Activated CD4-positive, alpha-beta memory T cell treated with anti-CD3 and anti-CD28 coated beads, Interleukin-2, amount 10 ng/mL, durations not matched to agents 7 days and 5 days (primary cell): ENCODE measurements around the gene CLNS1A. TPM values are rescaled to one million over a fixed set of nuclear protein-coding genes. Genes with fewer than 3 reads are reported as not detected.

Source experiments
- CTCF ChIA-PET: fragments of 350-600 bp; sonication (Branson Sonifier 250); formaldehyde crosslinking; loops from one replicate; lab custom pipeline; 2021; ENCODE audit warnings: antibody characterized with exemption, inconsistent platforms; lab: Charles Lee
- POLR2A ChIA-PET: fragments of 350-600 bp; sonication (Branson Sonifier 250); formaldehyde crosslinking; loops from one replicate; lab custom pipeline; 2021; ENCODE audit warnings: antibody characterized with exemption; lab: Charles Lee
- DNase-seq: peaks from one replicate; pipeline ENCODE4 v3.0.0-alpha.2; 2020
- H3K27ac Mint-ChIP-seq: one replicate; pipeline ENCODE4 v1.8.0; 2021; ENCODE audit warnings: mild to moderate bottlenecking, mixed read lengths
- H3K27me3 Mint-ChIP-seq: one replicate; pipeline ENCODE4 v1.8.0; 2021; ENCODE audit warnings: mixed read lengths
- H3K36me3 Mint-ChIP-seq: one replicate; pipeline ENCODE4 v1.8.0; 2021; ENCODE audit warnings: low read depth, mixed read lengths
- H3K4me1 Mint-ChIP-seq: one replicate; pipeline ENCODE4 v1.8.0; 2021; ENCODE audit warnings: mixed read lengths
- H3K4me3 Mint-ChIP-seq: one replicate; pipeline ENCODE4 v1.8.0; 2021; ENCODE audit warnings: mild to moderate bottlenecking, mixed read lengths
- H3K9me3 Mint-ChIP-seq: one replicate; pipeline ENCODE4 v1.8.0; 2021; ENCODE audit warnings: mixed read lengths
- total RNA-seq, 2 experiments: library from RNA; stranded (reverse); gene quantifications; one replicate each; pipeline ENCODE4 v1.2.3, GENCODE V29; 2021

The CLNS1A gene
- total RNA-seq, result 100 to 1,000 TPM; 101 to 104 TPM

- peak; percentile 84 for DNase-seq
- Mint-ChIP-seq H3K27ac (peak within 1 kb of the TSS; percentile 72), H3K36me3 (peaks cover 26% of the 10 kb centered on the region), H3K9me3 (peaks cover 11% of the 10 kb centered on the region), H3K4me1 (peaks cover 37% of the 10 kb centered on the region), H3K27me3 (no peaks in the 10 kb centered on the region), H3K4me3 (peak within 1 kb of the TSS; percentile 88)
- CTCF ChIA-PET, result no interaction called here
- POLR2A ChIA-PET, result interaction anchor here (1.0 to 1.6 kb wide), 3 partner anchors 13 to 357 kb away, joined by 3 to 4 read pairs (median 3); no protein-coding TSS in a partner anchor
Observed at GRCh38 chr11:77637345-77638165, at the start of gene CLNS1A. TSS of gene CLNS1A (minus strand) at chr11:77637794. CDS start at chr11:77637714, 80 bp downstream.

DNA sequence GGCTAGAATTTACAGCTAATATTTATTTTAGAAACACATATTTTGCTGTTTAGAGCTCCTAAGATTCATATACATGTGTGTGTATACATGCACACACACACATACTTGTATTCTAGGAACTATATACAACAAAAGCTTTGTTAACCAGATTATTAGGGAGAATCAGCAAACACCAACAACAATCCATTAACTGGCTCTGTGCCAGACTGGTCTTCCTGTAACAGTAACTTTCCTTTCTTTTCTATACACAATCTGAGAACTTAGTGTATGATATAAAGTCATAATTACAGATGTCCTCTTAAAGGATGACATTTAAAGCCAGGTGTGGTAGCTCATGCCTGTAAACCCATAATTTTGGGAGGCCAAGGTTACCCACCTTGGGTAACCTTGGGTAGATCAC, 49.5 kb upstream of the CLNS1A start:
- Mint-ChIP-seq H3K4me1 (no peaks in the 10 kb centered on the region), H3K4me3 (no peak overlapping the region)

DNA sequence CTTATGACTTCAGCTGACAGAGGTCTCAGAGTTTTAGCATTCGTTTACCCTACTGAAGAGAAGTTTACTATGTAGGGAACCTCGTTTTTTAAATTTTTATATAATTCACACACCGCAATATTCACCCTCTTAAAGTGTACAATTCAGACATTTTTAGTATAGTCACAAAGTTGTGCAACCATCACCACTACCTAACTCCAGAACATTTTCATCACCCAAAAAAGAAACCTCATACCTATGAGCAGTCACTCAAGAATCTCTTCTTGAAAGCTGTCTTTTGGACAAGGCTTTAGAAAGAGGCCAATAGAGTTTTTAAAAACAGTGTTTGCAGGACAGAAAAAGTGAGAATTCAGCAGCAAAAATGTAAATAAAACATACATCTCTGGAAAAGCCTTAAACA, 39.5 kb upstream of the CLNS1A start:
- DNase-seq, result no peak
- H3K4me3 Mint-ChIP-seq, result no peak overlapping the region

More for the DNA sequence above, 49.5 kb upstream of the CLNS1A start:
- H3K27me3 Mint-ChIP-seq, result no peaks in the 10 kb centered on the region
- H3K27ac Mint-ChIP-seq, result no peak overlapping the region
- ChIA-PET POLR2A (no interaction called here), CTCF (no interaction called here)
- no peak for DNase-seq
- H3K9me3 Mint-ChIP-seq, result no peaks in the 10 kb centered on the region
- peaks cover 36% of the 10 kb centered on the region for H3K36me3 Mint-ChIP-seq

GRCh38 chr11:77672264-77672663, 34.7 kb upstream of the CLNS1A start:
- H3K27me3 Mint-ChIP-seq, result no peaks in the 10 kb centered on the region
- CTCF ChIA-PET, result no interaction called here
- POLR2A ChIA-PET, result no interaction called here
- no peak overlapping the region for H3K4me3 Mint-ChIP-seq
- no peak overlapping the region for H3K27ac Mint-ChIP-seq
- peaks cover 74% of the 10 kb centered on the region for H3K36me3 Mint-ChIP-seq
- no peak for DNase-seq
- no peaks in the 10 kb centered on the region for H3K9me3 Mint-ChIP-seq
- no peaks in the 10 kb centered on the region for H3K4me1 Mint-ChIP-seq

More for the DNA sequence above, 39.5 kb upstream of the CLNS1A start:
- Mint-ChIP-seq H3K9me3 (no peaks in the 10 kb centered on the region), H3K4me1 (no peaks in the 10 kb centered on the region), H3K27me3 (no peaks in the 10 kb centered on the region), H3K27ac (no peak overlapping the region), H3K36me3 (peaks cover 42% of the 10 kb centered on the region)
- POLR2A ChIA-PET, result no interaction called here
- CTCF ChIA-PET, result interaction anchor here (0.8 kb wide), 1 partner anchor 11 kb away, joined by 3 read pairs; no protein-coding TSS in a partner anchor

GRCh38 chr11:77669848-77670511, 32.4 kb upstream of the CLNS1A start:
- Mint-ChIP-seq H3K4me3 (no peak overlapping the region), H3K9me3 (no peaks in the 10 kb centered on the region), H3K4me1 (no peaks in the 10 kb centered on the region), H3K27me3 (no peaks in the 10 kb centered on the region), H3K27ac (no peak overlapping the region), H3K36me3 (peaks cover 59% of the 10 kb centered on the region)
- ChIA-PET CTCF (no interaction called here), POLR2A (interaction anchor here (0.7 kb wide), 1 partner anchor 10 kb away, joined by 3 read pairs; no protein-coding TSS in a partner anchor)
- DNase-seq, result no peak

DNA sequence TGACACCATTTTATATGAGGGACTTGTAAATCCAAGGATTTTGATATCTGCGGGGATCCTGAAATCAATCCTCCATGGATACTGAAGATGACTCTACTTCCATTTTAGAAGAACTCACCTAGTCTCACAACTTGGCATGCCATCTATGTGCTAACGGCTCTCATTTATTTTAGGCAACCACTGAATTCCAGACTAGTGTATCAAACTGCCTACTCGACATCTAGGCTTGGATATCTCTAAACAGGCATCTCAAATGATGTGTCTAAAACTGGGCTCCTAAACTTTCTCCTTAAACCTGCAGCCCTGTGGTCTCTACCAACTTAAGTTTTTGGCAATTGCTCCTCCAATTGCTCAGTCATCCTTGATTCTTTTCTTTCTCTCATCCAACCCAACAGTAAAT, 31.2 kb upstream of the CLNS1A start:
- Mint-ChIP-seq H3K36me3 (peaks cover 52% of the 10 kb centered on the region), H3K27me3 (no peaks in the 10 kb centered on the region), H3K9me3 (no peaks in the 10 kb centered on the region), H3K4me3 (no peak overlapping the region), H3K4me1 (no peaks in the 10 kb centered on the region), H3K27ac (no peak overlapping the region)
- CTCF ChIA-PET, result no interaction called here
- POLR2A ChIA-PET, result no interaction called here
- no peak for DNase-seq

DNA sequence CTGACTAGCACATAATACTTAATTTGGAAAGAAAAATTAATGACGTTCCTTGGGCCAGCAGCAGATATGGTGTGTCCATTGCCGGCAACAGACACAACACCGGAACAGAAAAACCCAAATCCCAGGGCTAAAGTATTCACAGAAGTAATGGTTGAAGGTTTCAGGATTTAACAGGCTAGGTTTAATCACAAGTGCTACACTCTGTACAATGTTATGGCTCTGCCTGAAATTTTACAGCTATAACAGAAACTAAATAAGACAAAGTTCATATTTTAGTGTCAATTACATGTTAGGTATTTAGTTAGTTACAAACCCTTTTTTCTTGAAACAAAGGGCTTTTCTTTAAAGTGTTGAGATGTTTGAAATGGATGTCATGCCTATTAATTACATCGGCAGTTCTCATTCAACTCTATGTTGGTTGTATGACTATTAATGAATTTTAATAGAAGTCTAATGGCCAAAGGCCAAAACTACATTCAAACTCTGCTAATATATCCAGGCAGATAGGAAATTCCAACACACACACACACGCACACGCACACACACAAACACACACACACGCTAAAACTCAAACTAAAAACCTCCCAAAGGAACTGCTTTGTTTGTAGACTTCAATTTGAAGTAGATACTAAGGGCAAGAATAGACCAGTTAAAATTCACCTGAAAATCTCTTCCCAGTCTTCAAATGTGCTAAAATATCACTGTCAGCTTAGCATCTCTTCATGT, 27.8 kb upstream of the CLNS1A start:
- no peak for DNase-seq
- no peaks in the 10 kb centered on the region for H3K27me3 Mint-ChIP-seq
- no peaks in the 10 kb centered on the region for H3K9me3 Mint-ChIP-seq
- no peaks in the 10 kb centered on the region for H3K4me1 Mint-ChIP-seq
- H3K27ac Mint-ChIP-seq, result no peak overlapping the region
- CTCF ChIA-PET, result no interaction called here
- peaks cover 32% of the 10 kb centered on the region for H3K36me3 Mint-ChIP-seq
- H3K4me3 Mint-ChIP-seq, result no peak overlapping the region
- POLR2A ChIA-PET, result interaction anchor here (1.0 kb wide), 1 partner anchor 10 kb away, joined by 3 read pairs; no protein-coding TSS in a partner anchor

DNA sequence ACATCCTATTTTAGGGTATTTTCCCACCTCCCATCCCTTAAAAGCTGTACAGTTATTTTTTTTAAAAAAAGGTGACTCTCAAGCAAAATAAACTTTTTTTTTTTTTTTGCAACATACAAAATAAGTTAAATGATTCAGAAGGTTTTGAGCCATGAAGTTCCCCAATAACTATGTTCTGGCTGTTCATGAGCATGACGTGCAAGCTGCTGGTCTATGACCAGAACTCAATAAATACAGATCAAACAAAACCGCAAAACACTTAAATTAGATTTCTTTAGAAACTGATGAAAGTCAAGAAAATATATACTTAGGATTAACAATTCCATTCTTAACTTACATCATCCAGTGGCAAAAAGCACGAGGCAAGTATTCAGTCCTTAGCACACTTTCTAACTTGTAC, 24.1 kb upstream of the CLNS1A start:
- CTCF ChIA-PET, result no interaction called here
- Mint-ChIP-seq H3K4me1 (no peaks in the 10 kb centered on the region), H3K36me3 (peaks cover 4% of the 10 kb centered on the region)

DNA sequence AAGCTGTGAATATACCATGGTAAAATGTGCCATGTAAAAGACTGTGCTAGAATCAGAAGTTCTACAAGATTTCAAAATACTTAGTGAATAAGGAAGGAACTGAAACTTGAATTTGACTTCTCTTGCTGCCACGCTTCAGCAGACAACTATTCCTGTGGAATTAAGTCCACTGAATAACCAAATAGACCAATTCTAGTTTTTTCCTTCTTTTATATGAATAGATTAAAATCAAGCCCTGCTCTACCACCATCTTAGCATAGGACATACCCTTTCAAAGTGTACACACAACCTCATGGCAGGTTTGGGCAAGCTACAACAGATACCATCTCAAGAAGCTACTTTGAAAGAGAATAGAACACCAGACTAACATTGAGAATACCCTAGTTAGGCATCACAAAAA, 23.4 kb upstream of the CLNS1A start:
- Mint-ChIP-seq H3K4me1 (no peaks in the 10 kb centered on the region), H3K27ac (no peak overlapping the region), H3K36me3 (peaks cover 3% of the 10 kb centered on the region), H3K4me3 (no peak overlapping the region), H3K9me3 (no peaks in the 10 kb centered on the region), H3K27me3 (no peaks in the 10 kb centered on the region)
- DNase-seq, result no peak
- POLR2A ChIA-PET, result no interaction called here
- CTCF ChIA-PET, result no interaction called here

More for the DNA sequence above, 24.1 kb upstream of the CLNS1A start:
- Mint-ChIP-seq H3K4me3 (no peak overlapping the region), H3K27me3 (no peaks in the 10 kb centered on the region), H3K27ac (no peak overlapping the region), H3K9me3 (no peaks in the 10 kb centered on the region)
- DNase-seq, result no peak
- POLR2A ChIA-PET, result no interaction called here

- H3K36me3 Mint-ChIP-seq, result peaks cover 3% of the 10 kb centered on the region
- H3K4me3 Mint-ChIP-seq, result no peak overlapping the region
- DNase-seq, result no peak
- ChIA-PET CTCF (no interaction called here), POLR2A (no interaction called here)
- no peak overlapping the region for H3K27ac Mint-ChIP-seq
- no peaks in the 10 kb centered on the region for H3K4me1 Mint-ChIP-seq
- H3K27me3 Mint-ChIP-seq, result no peaks in the 10 kb centered on the region
- no peaks in the 10 kb centered on the region for H3K9me3 Mint-ChIP-seq
Observed at GRCh38 chr11:77658213-77659013, 20.8 kb upstream of the CLNS1A start.

GRCh38 chr11:77656362-77656761, 18.8 kb upstream of the CLNS1A start:
- Mint-ChIP-seq H3K4me3 (no peak overlapping the region), H3K36me3 (no peaks in the 10 kb centered on the region), H3K27ac (no peak overlapping the region), H3K27me3 (no peaks in the 10 kb centered on the region), H3K4me1 (no peaks in the 10 kb centered on the region), H3K9me3 (no peaks in the 10 kb centered on the region)
- ChIA-PET CTCF (no interaction called here), POLR2A (no interaction called here)
- no peak for DNase-seq

DNA sequence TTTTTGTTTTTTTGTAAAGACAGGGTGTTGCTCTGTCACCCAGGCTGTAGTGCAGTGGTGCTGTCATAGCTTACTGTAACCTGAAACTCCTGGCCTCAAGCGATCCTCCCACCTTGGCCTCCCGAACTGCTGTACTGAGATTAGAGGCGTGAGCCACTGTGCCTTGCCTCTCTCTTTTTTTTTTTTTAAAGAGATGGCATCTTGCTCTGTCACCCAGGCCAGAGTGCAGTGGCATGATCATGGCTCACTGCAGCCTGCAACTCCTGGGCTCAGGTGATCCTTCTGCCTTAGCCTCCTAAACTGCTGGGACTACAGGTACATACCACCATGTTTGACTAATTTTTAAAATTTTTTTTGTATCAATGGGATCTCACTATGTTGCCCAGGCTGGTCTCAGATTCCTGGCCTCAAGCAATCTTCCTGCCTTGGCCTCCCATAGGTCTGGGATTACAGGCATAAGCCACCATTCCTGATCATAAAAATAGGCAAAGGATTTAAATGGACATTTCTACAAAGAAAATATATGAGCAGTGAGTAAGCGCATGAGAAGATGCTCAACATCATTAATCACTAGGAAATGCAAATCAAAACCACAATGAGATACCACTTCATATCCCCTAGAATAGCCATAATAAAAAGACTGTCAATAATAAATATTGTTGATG, 17.3 kb upstream of the CLNS1A start:
- Mint-ChIP-seq H3K36me3 (no peaks in the 10 kb centered on the region), H3K4me3 (no peak overlapping the region), H3K27ac (no peak overlapping the region), H3K9me3 (no peaks in the 10 kb centered on the region), H3K4me1 (no peaks in the 10 kb centered on the region), H3K27me3 (no peaks in the 10 kb centered on the region)
- ChIA-PET POLR2A (no interaction called here), CTCF (interaction anchor here (0.7 kb wide), 1 partner anchor 36 kb away, joined by 3 read pairs; no protein-coding TSS in a partner anchor)
- no peak for DNase-seq
